T-helper 2 cell (primary cell): ENCODE measurements around the gene TMEM43.

Experiments
- DNase-seq, 5 experiments: peaks; one replicate each; pipeline versions ENCODE4 v3.0.0 to v3.0.0-alpha.2; 2012 to 2022

TMEM43 gene

DNA sequence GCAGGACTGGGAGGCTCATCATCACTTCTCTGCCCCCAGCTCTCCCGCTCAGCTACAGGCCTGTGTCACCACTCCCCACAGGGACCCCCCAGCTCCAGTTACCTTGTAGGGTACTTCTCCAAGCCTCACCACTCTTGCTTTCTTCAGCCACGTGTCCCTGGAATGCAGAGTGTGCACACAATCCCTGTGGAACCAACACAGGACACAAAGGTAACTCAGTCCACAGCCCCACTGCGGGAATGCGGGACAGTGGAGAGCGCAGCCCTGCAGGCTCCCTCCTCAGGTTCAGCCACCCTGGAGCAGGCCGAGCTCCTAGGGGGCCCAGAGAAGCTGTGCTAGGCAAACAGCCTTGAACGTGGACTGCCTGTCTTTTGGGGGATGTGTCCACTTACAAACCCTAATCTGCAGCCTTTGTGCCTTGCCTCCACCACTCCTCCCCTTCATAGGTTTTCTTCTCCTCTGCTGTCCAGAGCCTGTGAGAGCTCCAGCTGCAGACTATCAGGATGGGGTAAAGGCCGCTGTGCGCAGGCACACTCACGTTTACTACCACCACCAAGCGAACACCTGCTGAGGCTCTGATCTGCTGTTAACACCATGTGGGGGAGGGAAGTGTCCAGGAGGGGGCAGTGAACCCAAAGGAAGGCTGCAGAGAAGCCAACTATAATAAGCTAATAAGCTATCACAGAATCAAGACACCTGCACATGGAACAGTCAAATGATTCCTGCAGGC is 27.5 kb downstream of the TMEM43 start:
- no peak for DNase-seq

DNA sequence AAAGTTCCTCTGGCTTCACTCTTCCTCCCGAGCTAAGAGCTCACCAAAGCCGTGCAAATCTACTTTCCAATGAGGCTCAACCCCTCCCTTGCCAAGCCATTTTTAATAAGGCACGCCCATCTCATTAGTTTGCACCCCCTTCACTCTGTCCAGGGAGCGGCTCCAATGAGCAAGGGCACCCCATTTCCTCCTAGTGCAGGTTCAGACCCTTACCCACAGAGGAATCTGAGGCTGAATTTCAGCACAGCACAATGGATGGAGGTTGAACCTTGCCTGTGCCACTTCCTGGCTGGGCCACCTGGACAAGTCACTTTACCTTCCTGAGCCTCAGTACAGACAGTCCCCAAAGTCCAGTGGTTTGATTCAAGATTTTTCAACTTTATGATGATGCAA is 28.1 kb downstream of the TMEM43 start:
- DNase-seq, result no peak

DNA sequence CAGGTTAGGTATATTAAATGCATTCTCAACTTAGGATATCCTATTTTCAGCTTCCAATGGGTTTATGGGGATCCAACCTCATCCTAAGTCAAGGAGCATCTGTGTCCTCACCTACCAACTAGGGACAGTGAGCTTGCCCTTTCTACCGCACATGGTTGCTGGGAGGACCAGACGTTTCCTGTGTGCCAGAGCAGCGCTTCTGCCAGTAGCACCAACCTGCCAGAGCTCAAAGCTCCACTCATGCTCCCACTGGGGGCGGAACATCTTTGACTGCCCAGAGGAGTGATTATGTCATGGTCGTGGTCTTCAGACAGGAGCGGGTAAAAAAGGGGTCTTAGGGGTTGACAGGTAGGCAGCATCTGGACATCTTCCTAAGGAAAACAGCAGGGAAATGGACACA is 28.8 kb downstream of the TMEM43 start:
- DNase-seq, result no peak

DNA sequence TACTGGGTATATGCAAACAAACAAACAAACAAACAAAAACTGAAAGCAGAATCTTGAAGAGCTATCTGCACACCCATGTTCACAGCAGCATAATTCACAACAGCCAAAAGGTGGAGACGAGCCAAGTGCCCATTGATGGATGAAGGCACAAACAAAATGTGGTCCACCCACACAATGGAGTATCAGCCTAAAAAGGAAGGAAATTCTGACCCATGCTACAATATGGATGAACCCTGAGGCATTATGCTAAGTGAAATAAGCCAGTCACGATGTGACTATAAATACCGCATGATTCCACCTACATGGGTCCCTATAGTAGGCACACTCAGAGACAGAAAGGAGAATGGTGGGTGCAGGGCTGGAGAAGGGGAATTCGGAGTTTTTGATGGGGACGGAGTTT is 29.4 kb downstream of the TMEM43 start:
- no peak for DNase-seq

- no peak for DNase-seq
Measured at GRCh38 chr3:14154895-14155440, 30.1 kb downstream of the TMEM43 start.

DNA sequence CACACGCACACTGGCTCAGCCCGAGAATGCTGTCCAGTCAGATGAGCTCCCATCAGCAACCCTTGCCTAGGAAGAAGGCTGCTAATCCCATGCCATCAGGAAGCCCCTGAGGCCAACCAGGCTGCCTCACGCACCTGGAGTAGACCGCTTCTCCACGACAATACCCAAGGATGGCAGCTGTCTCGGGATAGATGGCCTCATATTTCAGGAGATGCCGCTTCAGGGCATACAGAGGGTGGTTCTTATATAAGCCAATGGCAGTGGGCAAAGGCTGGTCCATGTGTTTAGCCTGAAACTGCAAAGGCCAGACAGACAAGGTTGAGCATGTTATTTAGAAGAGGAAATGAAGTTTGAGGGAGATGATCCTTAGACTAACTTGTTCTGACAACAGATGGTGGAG is 31.3 kb downstream of the TMEM43 start:
- no peak for DNase-seq

GRCh38 chr3:14156843-14157561 is 32.1 kb downstream of the TMEM43 start:
- DNase-seq, result no peak

DNA sequence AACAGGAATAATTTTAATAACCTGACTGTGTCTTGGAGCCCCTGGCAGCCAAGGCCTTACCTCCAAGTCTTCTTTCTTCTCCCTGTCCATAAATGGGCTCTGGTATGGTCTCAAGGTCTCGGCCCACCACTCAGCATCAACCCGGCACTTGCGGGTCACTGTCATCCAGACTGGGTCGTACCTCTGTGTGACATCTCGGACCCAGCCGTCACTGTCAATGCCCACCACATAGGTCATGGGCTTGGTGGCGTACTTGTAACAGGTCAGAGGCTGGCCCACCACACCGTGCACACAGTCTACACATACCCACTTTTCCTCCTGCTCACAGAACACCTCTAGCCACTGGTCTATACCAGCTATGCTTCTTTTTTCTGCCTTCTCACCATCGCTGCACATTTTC is 33.1 kb downstream of the TMEM43 start:
- no peak for DNase-seq

DNA sequence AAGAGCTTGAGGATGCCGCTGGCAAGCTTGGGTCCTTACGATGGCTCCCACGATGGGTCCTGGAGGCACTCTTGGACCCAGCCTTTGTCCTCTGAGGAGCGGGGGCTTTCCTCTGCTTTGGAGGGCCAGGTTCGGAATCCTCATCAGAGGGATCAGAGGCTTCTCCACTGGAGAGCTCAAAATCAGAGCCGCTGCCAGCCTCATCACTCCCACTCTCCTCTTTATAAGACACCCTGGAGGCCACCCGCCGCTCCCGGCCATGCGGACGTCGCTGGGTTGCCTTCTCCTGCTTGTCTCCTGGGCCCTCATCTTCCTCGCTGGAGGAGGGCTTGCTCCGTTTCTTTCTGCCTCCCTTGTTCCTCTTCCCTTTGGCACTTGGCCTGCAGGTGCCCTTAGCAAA is 33.5 kb downstream of the TMEM43 start:
- no peak for DNase-seq

- DNase-seq, result no peak
Measured at GRCh38 chr3:14159426-14159825, 34.6 kb downstream of the TMEM43 start.

GRCh38 chr3:14161282-14161681 is 36.4 kb downstream of the TMEM43 start:
- DNase-seq, result no peak

DNA sequence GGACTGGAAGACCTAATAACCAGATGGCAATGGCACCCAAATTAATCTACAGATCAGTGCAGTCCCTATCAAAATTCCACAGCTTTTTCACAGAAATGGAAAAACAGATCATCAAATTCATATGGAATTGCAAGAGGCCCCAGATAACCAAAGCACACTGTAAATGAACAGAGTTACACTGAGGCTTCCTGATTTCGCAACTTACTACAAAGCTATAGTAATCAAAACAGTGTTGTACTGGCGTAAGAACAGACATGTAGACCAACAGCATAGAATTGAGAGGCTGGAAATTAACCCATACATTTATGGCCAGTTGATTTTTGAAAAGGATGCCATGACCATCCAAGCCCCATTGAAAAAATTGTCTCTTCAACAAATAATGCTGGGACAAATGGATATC is 37.3 kb downstream of the TMEM43 start:
- DNase-seq, result no peak

- DNase-seq, result no peak
Measured at GRCh38 chr3:14166877-14167603, 42.2 kb downstream of the TMEM43 start.

- no peak for DNase-seq
Measured at GRCh38 chr3:14169435-14169834, 44.6 kb downstream of the TMEM43 start.

DNA sequence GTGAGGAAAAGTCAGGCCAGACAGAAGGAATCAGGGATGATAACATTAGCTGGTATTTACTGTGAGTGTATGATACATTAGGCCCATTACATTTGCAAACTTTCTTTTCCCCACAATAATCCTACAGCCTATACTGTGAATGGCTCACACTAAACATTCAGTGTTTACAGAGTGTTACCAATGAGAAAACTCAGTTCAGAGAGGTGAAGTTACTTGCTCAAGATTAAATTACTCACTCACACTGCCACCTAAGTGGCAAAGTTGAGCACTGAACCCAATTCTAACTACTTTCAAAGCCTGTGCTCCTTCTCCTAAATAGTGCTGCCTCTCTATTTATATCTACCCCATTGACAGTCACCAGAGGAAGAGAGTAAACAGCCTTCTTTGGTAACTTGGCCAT is 45.0 kb downstream of the TMEM43 start:
- no peak for DNase-seq

GRCh38 chr3:14170531-14171159 is 45.8 kb downstream of the TMEM43 start:
- DNase-seq, result no peak

GRCh38 chr3:14172496-14172895 is 47.6 kb downstream of the TMEM43 start:
- DNase-seq, result no peak

DNA sequence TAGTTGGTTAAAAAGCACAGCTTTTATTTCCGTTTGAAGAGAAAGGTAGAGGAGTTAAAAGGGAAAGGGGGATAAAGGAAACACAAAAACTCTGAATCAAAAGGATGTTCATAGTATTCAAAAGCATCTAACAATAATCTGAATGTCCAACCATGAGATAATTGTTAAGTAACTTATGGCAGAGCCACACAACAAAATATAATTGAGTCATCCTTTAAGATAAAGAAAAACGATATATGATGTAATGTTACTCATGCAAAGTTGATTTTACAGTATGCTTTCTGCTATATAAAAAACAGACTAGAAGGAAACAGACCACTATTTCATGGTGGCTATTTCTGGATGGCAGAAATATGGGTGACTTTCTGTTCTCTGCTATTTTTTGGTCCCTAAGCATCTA is 49.6 kb downstream of the TMEM43 start:
- no peak for DNase-seq

DNA sequence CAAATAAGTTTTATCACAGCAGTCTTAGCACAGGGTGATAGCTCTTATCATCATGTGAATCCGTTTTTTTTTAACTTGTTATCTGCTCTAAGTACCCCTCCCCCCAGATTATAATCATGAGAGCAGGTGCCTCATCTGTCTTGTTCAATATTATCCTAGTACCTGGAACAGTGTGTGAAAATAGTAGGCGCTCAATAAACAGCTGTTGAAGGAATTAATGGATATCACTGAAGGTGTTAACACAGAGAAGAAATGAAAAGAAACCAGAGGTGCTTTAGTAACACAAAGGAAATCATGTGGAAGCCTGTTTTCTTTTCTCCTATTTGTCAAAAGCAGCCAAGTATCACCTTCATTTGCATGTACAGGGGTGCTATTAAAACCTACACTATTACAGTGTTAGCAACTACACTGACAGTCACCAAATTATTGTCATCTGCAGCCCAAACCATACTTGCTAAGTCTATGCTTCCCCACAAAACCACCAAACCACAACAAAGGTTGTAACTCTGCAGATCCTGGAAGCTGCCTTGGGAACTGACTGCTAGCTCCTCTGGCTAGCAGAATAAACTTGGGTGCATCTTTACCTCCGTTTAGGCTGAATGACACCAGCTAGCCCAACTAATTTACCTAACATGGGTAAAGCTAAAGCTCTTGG is 50.7 kb downstream of the TMEM43 start:
- peak in 3 of 5 experiments; percentile 41 to 87 (median 76) for DNase-seq

DNA sequence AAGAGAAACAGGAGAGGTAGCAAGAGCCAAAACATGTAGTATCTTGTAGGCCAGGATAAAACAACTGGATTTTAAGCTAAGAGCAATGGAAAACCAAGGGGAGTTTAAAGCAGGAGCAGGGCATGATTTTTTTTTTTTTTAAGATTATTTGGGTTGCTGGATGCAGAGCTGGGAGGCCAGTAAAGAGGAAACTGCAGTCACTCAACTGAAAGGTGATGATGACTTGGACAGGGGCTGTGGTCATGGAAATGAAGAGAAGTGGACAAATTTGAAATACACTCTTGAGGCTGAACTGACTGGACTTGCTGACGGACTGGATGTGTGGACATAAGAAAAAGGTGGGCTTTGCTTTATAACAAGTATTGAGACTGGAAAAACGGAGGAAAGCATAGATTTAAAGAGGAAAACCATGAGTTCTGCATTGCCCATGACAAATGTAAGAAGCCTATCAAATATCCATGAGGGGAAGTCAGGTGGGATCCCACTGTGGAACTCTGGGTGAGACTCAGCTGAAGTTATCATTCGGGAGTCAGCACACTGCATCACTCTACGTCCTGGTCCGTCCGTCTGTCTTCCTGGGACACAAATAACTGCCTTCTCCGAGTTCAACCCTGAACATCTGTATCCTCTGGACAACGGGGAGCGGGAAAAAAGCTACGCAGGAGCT is 52.9 kb downstream of the TMEM43 start:
- DNase-seq, result no peak

DNA sequence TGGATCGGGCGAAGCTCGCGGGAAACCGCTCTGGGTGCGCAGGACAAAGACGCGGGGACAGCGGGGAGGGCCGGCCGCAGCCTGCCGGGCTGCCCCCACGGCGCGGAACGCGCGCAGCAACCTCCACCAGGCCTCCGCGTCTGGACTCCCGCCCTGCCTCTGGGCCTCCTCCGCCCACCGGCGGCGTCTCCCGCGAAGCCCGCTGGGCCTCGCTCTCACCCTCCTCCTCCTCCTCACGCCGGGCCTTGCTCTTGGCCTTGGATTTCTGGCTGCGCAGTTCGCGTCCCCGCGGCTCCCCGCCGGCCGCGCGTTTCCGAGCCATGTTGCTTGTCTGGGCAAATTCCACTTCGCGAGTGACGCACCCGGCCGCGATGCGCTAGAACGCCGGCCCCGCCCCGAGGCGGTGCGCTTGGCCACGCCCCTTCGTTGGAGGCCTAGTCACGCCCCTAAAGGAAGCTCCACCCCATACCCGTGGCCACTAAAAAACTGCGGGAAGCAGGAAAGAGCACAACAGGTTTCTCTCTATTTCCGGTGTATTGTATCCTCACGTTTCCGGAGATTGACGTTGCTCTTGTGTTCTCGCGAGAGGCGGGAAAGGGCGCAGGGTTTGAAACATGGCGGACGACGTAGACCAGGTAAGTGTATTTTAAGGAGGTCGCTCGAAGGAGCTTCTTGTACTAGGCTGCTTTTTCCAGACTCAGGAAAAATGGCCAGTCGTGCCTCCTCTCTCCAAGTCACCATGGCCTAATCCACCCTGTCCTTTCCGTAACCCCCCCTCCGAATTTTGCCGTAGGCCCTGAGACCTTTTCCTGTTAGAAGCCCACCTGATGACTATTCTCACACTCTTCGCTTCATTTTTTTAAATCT is 53.6 kb downstream of the TMEM43 start, which contains the start of the genes LSM3 and XPC:
Gene LSM3 (plus strand): TSS at position 571 of the 867 bp plus-strand sequence. CDS start 44 bp downstream, at position 615.
Gene XPC (minus strand): TSS at position 355 of the 867 bp plus-strand sequence. CDS start 33 bp downstream, at position 322.
- DNase-seq, result peak; percentile 93 to 99 (median 95)
